Rectal smooth muscle tissue (tissue), 1 donor: ENCODE data around the gene RBM23.
"Not testable (repeated sequence)": the region's sequence is repeated elsewhere in the genome, so short reads cannot be mapped to it uniquely, and the experiment has no call there.

Experiments used
- H3K27ac ChIP-seq: one replicate; pipeline ENCODE4 v1.7.0; 2013; ENCODE audit warnings: low read depth, low read length, inconsistent platforms
- H3K27me3 ChIP-seq: one replicate; pipeline ENCODE4 v1.7.0; 2013; ENCODE audit warnings: low read length; ENCODE audit not compliant: control insufficient read depth, insufficient read depth
- H3K36me3 ChIP-seq: one replicate; pipeline ENCODE4 v1.7.0; 2013; ENCODE audit warnings: low read length; ENCODE audit not compliant: control insufficient read depth, insufficient read depth
- H3K4me1 ChIP-seq: one replicate; pipeline ENCODE4 v1.7.0; 2013; ENCODE audit warnings: low read length; ENCODE audit not compliant: control insufficient read depth, insufficient read depth
- H3K4me3 ChIP-seq: one replicate; pipeline ENCODE4 v1.7.0; 2013; ENCODE audit warnings: low read length
- H3K9ac ChIP-seq: one replicate; pipeline ENCODE4 v1.7.0; 2013; ENCODE audit warnings: low read length

RBM23 gene

GRCh38 chr14:22865424-22866405 is 53.2 kb downstream of the RBM23 start:
- Histone ChIP-seq H3K4me1 (peaks cover 4% of the 10 kb centered on the region), H3K4me3 (no peak overlapping the region), H3K27me3 (no peaks in the 10 kb centered on the region), H3K27ac (no peak overlapping the region), H3K36me3 (no peaks in the 10 kb centered on the region), H3K9ac (no peak overlapping the region)

- H3K4me3 ChIP-seq: no peak overlapping the region
- no peak overlapping the region for H3K27ac ChIP-seq
- no peaks in the 10 kb centered on the region for H3K27me3 ChIP-seq
- no peaks in the 10 kb centered on the region for H3K4me1 ChIP-seq
- H3K9ac ChIP-seq: no peak overlapping the region
- H3K36me3 ChIP-seq: no peaks in the 10 kb centered on the region
Measured at GRCh38 chr14:22864979-22865378, 54.0 kb downstream of the RBM23 start.

DNA sequence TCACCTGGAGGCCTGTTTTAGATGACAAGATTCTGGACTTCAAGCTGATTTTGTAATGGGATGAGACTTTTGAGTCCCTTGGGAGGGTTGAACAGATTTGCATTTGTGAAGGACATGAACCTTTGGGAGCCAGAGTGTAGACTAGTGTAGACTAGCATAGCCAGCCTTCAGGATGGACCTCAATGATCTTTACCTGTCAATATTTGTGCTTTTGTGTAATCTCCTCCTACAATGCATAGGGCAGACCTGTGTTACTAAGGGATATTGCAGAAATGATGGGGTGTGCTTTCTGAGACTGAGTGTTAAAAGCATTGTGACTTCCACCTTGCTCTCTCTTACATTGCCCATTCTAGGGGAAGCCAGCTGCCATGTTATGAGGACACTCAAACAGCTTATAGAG is 57.3 kb downstream of the RBM23 start:
- no peaks in the 10 kb centered on the region for H3K36me3 ChIP-seq
- H3K9ac ChIP-seq: no peak overlapping the region
- no peaks in the 10 kb centered on the region for H3K27me3 ChIP-seq
- no peaks in the 10 kb centered on the region for H3K4me1 ChIP-seq
- no peak overlapping the region for H3K4me3 ChIP-seq
- H3K27ac ChIP-seq: no peak overlapping the region

DNA sequence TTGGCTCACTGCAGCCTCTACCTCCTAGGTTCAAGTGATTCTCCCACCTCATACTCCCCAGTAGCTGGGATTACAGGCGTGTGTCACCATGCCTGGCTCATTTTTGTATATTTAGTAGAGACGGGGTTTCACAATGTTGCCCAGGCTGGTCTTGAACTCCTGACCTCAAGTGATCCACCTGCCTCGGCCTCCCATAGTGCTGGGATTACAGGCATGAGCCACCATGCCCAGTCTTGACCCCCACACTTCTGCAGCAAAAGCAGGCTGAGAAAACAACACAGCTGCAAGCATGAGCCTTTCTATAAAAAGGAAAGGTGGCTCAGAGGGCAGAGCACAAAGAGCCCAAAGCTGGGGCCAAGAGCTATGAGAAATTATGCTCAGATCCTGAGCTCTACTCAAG is 58.6 kb downstream of the RBM23 start:
- H3K9ac ChIP-seq, H3K4me1 ChIP-seq, H3K27me3 ChIP-seq, H3K27ac ChIP-seq, H3K4me3 ChIP-seq, H3K36me3 ChIP-seq: not testable (repeated sequence)

DNA sequence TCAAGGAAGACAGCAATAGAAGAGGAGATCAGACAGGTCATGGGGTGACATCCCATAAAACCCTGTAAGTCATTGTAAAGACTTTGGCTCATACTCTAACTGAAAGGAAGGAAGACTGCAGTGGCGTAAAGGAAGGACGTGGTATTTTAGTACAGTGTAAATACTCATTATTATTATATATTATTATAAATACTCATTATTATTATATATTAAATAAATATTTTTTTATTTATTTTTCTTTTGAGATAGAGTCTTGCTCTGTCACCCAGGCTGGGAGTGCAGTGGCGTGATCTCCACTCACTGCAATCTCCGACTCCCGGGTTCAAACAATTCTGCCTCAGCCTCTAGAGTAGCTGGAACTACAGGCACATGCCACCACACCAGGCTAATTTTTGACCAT is 62.5 kb downstream of the RBM23 start:
- Histone ChIP-seq H3K4me1 (peaks cover 6% of the 10 kb centered on the region), H3K9ac (no peak overlapping the region), H3K36me3 (no peaks in the 10 kb centered on the region), H3K4me3 (no peak overlapping the region), H3K27ac (no peak overlapping the region), H3K27me3 (no peaks in the 10 kb centered on the region)

GRCh38 chr14:22854963-22855724 is 63.8 kb downstream of the RBM23 start:
- H3K4me1 ChIP-seq: peaks cover 19% of the 10 kb centered on the region
- H3K36me3 ChIP-seq: no peaks in the 10 kb centered on the region
- H3K27me3 ChIP-seq: no peaks in the 10 kb centered on the region
- no peak overlapping the region for H3K9ac ChIP-seq
- no peak overlapping the region for H3K4me3 ChIP-seq
- no peak overlapping the region for H3K27ac ChIP-seq

DNA sequence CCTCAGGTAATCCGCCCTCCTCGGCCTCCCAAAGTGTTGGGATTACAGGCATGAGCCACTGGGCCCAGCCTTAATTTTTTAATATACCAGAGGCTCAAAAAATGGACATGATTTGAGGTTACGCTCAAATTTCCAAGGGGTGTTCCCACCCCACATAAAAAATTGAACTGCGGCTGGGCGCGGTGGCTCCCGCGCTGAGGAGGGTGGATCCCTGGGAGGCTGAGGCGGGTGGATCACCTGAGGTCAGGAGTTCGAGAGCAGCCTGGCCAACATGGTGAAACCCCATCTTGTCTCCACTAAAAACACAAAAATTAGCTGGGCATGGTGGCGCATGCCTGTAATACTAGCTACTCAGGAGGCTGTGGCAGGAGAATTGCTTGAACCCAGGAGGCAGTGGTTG is 64.7 kb downstream of the RBM23 start:
- peaks cover 27% of the 10 kb centered on the region for H3K4me1 ChIP-seq
- not testable (repeated sequence) for H3K9ac ChIP-seq, H3K27me3 ChIP-seq, H3K36me3 ChIP-seq, H3K4me3 ChIP-seq, H3K27ac ChIP-seq

- Histone ChIP-seq H3K4me3 (peak overlapping the region; percentile 73), H3K9ac (peak overlapping the region; percentile 57)
Measured at GRCh38 chr14:22852940-22853767, 65.8 kb downstream of the RBM23 start.

GRCh38 chr14:22852599-22852939 is 66.4 kb downstream of the RBM23 start:
- Histone ChIP-seq H3K4me1 (peaks cover 43% of the 10 kb centered on the region), H3K36me3 (no peaks in the 10 kb centered on the region), H3K9ac (no peak overlapping the region), H3K4me3 (no peak overlapping the region), H3K27me3 (no peaks in the 10 kb centered on the region), H3K27ac (no peak overlapping the region)

More at GRCh38 chr14:22852940-22853767, 65.8 kb downstream of the RBM23 start:
- H3K36me3 ChIP-seq: no peaks in the 10 kb centered on the region
- H3K4me1 ChIP-seq: peaks cover 37% of the 10 kb centered on the region
- H3K27me3 ChIP-seq: no peaks in the 10 kb centered on the region
- peak overlapping the region; percentile 33 for H3K27ac ChIP-seq

- not testable (repeated sequence) for H3K27ac ChIP-seq, H3K9ac ChIP-seq
Measured at GRCh38 chr14:22852178-22852577, 66.8 kb downstream of the RBM23 start.

DNA sequence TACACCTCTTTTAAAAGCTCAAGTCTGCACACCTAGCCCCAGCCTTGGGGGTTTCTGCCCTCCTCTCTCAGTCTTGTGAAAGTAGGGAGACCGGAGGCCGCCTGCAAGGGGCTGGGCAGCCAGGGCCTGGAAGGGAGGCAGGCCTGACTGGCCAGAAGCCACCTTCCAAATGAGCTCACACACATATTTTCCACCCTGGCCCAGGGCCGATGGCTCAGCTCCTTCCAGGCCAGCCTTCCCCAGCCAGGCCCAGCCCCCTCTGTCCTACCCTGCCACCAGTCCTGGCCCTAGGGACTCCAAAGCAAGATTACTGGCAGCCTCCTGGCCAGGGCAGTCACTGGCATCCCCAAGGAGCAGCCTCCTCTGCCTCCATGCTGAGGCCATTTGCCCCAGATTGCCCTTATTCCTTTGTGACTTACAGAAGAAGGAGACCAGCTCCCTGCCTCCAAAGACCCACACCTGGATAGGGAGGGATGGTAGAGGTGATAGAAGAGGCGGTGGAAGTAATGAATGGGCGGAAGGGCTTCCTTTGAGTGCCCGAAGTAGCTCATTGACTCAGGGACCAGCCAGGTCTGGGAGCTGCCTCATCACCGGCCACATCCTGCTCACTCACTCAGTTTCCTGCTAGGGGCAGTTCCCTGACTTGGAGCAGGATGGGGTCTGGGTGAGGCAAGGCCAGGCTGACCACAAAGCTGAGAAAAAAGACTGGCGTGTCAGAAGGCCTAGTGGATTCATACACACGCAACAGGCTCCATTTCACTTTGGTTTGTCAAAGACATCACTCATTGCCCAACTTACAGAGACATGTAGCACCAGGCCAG is 67.8 kb downstream of the RBM23 start:
- peaks cover 53% of the 10 kb centered on the region for H3K4me1 ChIP-seq
- peaks cover 7% of the 10 kb centered on the region for H3K36me3 ChIP-seq
- peak overlapping the region; percentile 1 for H3K4me3 ChIP-seq
- peak overlapping the region; percentile 90 for H3K27ac ChIP-seq
- H3K27me3 ChIP-seq: no peaks in the 10 kb centered on the region
- no peak overlapping the region for H3K9ac ChIP-seq

More at GRCh38 chr14:22852178-22852577, 66.8 kb downstream of the RBM23 start:
- not testable (repeated sequence) for H3K4me3 ChIP-seq, H3K27me3 ChIP-seq, H3K36me3 ChIP-seq
- H3K4me1 ChIP-seq: peaks cover 44% of the 10 kb centered on the region
